H1 (cell line): ENCODE results near the gene ZNF112. TPM values are rescaled to one million over a fixed set of nuclear protein-coding genes. Genes with fewer than 3 reads are reported as not detected.

Experiments used
- CTCF ChIA-PET: fragments of 300-600 bp; sonication (Branson Sonifier 250); formaldehyde crosslinking; loops from one replicate; lab custom pipeline; 2021; ENCODE audit not compliant: partially characterized antibody; lab: Charles Lee
- POLR2A ChIA-PET: fragments of 300-600 bp; sonication (Branson Sonifier 250); formaldehyde crosslinking; loops from one replicate; lab custom pipeline; 2021; ENCODE audit warnings: inconsistent platforms; ENCODE audit not compliant: partially characterized antibody; lab: Charles Lee
- DNase-seq, 2 experiments: peaks; one replicate each; pipeline versions ENCODE4 v3.0.0 to v3.0.0-alpha.2; 2010 to 2022; ENCODE audit warnings: low spot score in 2 of 2, low read depth in 1 of 2, mixed read lengths in 1 of 2
- FAIRE-seq: peaks from 2 replicates; lab custom pipeline; 2011; peaks lifted over from hg19 to GRCh38; lab: Jason Lieb, UNC
- H2AFZ ChIP-seq: 2 replicates; pipeline ENCODE4 v1.8.1; 2012; ENCODE audit warnings: low read length, inconsistent platforms
- H2AK5ac ChIP-seq: 2 replicates; pipeline ENCODE4 v1.6.1; 2013; ENCODE audit warnings: low read depth, low read length
- H2BK120ac ChIP-seq: replicated peaks from 2 replicates; pipeline ENCODE3; 2013; ENCODE audit warnings: low read depth, low read length, inconsistent platforms
- H2BK12ac ChIP-seq: 2 replicates; pipeline ENCODE4 v1.6.1; 2013; ENCODE audit warnings: low read depth, low read length
- H2BK15ac ChIP-seq: 2 replicates; pipeline ENCODE4 v1.6.1; 2013; ENCODE audit warnings: low read length
- H2BK20ac ChIP-seq: 2 replicates; pipeline ENCODE4 v1.6.1; 2013; ENCODE audit warnings: low read length
- H2BK5ac ChIP-seq: 2 replicates; pipeline ENCODE4 v1.6.1; 2013; ENCODE audit warnings: low read depth, low read length
- H3K14ac ChIP-seq: 2 replicates; pipeline ENCODE4 v1.6.1; 2013; ENCODE audit warnings: inconsistent platforms; ENCODE audit not compliant: insufficient read length
- H3K18ac ChIP-seq: 2 replicates; pipeline ENCODE4 v1.6.1; 2013; ENCODE audit warnings: low read length; ENCODE audit errors: extremely low read depth
- H3K23ac ChIP-seq: 2 replicates; pipeline ENCODE4 v1.6.1; 2013; ENCODE audit warnings: inconsistent platforms; ENCODE audit not compliant: insufficient read length
- H3K23me2 ChIP-seq: 2 replicates; pipeline ENCODE4 v1.6.1; 2013; ENCODE audit warnings: low read depth, low read length
- H3K27ac ChIP-seq: 2 replicates; pipeline ENCODE4 v1.6.1; 2011; ENCODE audit warnings: low read depth, low read length, inconsistent platforms
- H3K27me3 ChIP-seq, 4 experiments: replicated peaks in 1 of 4; 1 replicate in 1 of 4; 2 replicates in 3 of 4; pipeline versions ENCODE4 v1.6.1 to v1.8.1; 2011 to 2013; ENCODE audit warnings: low read length in 3 of 4, mild to moderate bottlenecking in 3 of 4, inconsistent platforms in 2 of 4, mixed read lengths in 2 of 4, moderate library complexity in 1 of 4; ENCODE audit not compliant: control insufficient read depth in 3 of 4, insufficient read depth in 3 of 4; ENCODE audit errors: extremely low read depth in 1 of 4
- H3K36me3 ChIP-seq, 4 experiments: 2 replicates each; pipeline versions ENCODE4 v1.6.1 to v1.8.1; 2011 to 2013; ENCODE audit warnings: mild to moderate bottlenecking in 4 of 4, low read length in 3 of 4, moderate library complexity in 2 of 4, control low read depth in 1 of 4, inconsistent platforms in 1 of 4; ENCODE audit not compliant: insufficient read depth in 4 of 4, control insufficient read depth in 2 of 4
- H3K4ac ChIP-seq: replicated peaks from 2 replicates; pipeline ENCODE3; 2013; ENCODE audit warnings: low read length, low read depth, mixed read lengths, inconsistent platforms; ENCODE audit not compliant: insufficient read length
- H3K4me1 ChIP-seq, 4 experiments: replicated peaks in 1 of 4; 1 replicate in 1 of 4; 2 replicates in 3 of 4; pipeline versions ENCODE4 v1.6.1 to v1.8.1; 2011 to 2013; ENCODE audit warnings: low read length in 3 of 4, inconsistent platforms in 2 of 4, mixed read lengths in 1 of 4; ENCODE audit not compliant: insufficient read depth in 4 of 4, control insufficient read depth in 3 of 4
- H3K4me2 ChIP-seq, 2 experiments: 2 replicates each; pipeline versions ENCODE4 v1.6.1 to v1.8.1; 2011 to 2013; ENCODE audit warnings: low read depth in 2 of 2, low read length in 2 of 2, control low read depth in 1 of 2, inconsistent platforms in 1 of 2, mild to moderate bottlenecking in 1 of 2; ENCODE audit not compliant: insufficient read depth in 1 of 2
- H3K4me3 ChIP-seq, 4 experiments: fragments of 200-600, 300-600 bp in 1 of 4; sonication (generic), shearing (Covaris generic), sonication (Bioruptor Twin) in 1 of 4; 2 replicates each; pipeline versions ENCODE4 v1.5.1 to v1.8.1; 2011 to 2016; ENCODE audit warnings: low read length in 4 of 4, low read depth in 3 of 4, control low read depth in 2 of 4, inconsistent platforms in 2 of 4, mild to moderate bottlenecking in 2 of 4, mixed read lengths in 1 of 4, moderate library complexity in 1 of 4; ENCODE audit not compliant: insufficient read depth in 2 of 4; ENCODE audit errors: extremely low read depth in 1 of 4
- H3K56ac ChIP-seq: replicated peaks from 2 replicates; pipeline ENCODE3; 2013; ENCODE audit warnings: low read depth, mild to moderate bottlenecking, mixed read lengths, low read length, inconsistent platforms; ENCODE audit not compliant: insufficient read length
- H3K79me1 ChIP-seq: 2 replicates; pipeline ENCODE4 v1.6.1; 2013; ENCODE audit warnings: low read depth, low read length, control low read depth
- H3K79me2 ChIP-seq, 2 experiments: 2 replicates each; pipeline versions ENCODE4 v1.6.1 to v1.8.1; 2012 to 2013; ENCODE audit warnings: low read length in 2 of 2, mild to moderate bottlenecking in 2 of 2, inconsistent platforms in 1 of 2; ENCODE audit not compliant: insufficient read depth in 2 of 2, control insufficient read depth in 1 of 2
- H3K9ac ChIP-seq, 4 experiments: replicated peaks in 1 of 4; 1 replicate in 1 of 4; 2 replicates in 3 of 4; pipeline versions ENCODE4 v1.6.1 to v1.8.1; 2011 to 2013; ENCODE audit warnings: low read depth in 3 of 4, low read length in 3 of 4, control low read depth in 2 of 4, mild to moderate bottlenecking in 2 of 4, moderate library complexity in 2 of 4, inconsistent platforms in 1 of 4; ENCODE audit errors: extremely low read depth in 1 of 4
- H3K9me3 ChIP-seq, 2 experiments: 2 replicates each; pipeline versions ENCODE4 v1.6.1 to v1.8.1; 2012 to 2013; ENCODE audit warnings: mild to moderate bottlenecking in 2 of 2, moderate library complexity in 2 of 2, control low read depth in 1 of 2, inconsistent platforms in 1 of 2, low read depth in 1 of 2, low read length in 1 of 2, mixed read lengths in 1 of 2; ENCODE audit not compliant: insufficient read depth in 2 of 2
- H4K20me1 ChIP-seq, 2 experiments: replicated peaks in 1 of 2; 2 replicates each; pipeline versions ENCODE3 to v1.8.1; 2011 to 2013; ENCODE audit warnings: inconsistent platforms in 2 of 2, low read length in 2 of 2, mild to moderate bottlenecking in 1 of 2; ENCODE audit not compliant: insufficient read depth in 2 of 2, control insufficient read depth in 1 of 2
- H4K5ac ChIP-seq: 2 replicates; pipeline ENCODE4 v1.6.1; 2013; ENCODE audit warnings: low read length, low read depth, mixed read lengths, inconsistent platforms; ENCODE audit not compliant: insufficient read length
- H4K8ac ChIP-seq: 2 replicates; pipeline ENCODE4 v1.8.0; 2013; ENCODE audit warnings: mild to moderate bottlenecking, moderate library complexity, low read length, inconsistent platforms; ENCODE audit not compliant: insufficient read depth; ENCODE audit errors: extremely low read depth
- H4K91ac ChIP-seq: replicated peaks from 2 replicates; pipeline ENCODE3; 2013; ENCODE audit warnings: low read length, mixed read lengths, inconsistent platforms; ENCODE audit not compliant: insufficient read length
- WGBS, 2 experiments: shearing (Covaris generic) in 1 of 2; methylation state at CpG; one replicate each; pipeline versions ENCODE4 v1.1.6 to v1.1.7; 2013 to 2015; ENCODE audit warnings: low lambda C conversion rate in 2 of 2, mixed read lengths in 2 of 2, inconsistent platforms in 1 of 2, low coverage in 1 of 2, missing lambda C conversion rate in 1 of 2; ENCODE audit not compliant: insufficient replicate concordance in 2 of 2, insufficient coverage in 1 of 2, insufficient read length in 1 of 2; ENCODE audit errors: extremely low coverage in 1 of 2, missing lambda C conversion rate in 1 of 2; 5-methylcytosine and 5-hydroxymethylcytosine counted together
- polyA plus RNA-seq, 7 experiments: library from polyadenylated mRNA; depleted of rRNA in 3 of 7; stranded (reverse) in 5 of 7; unstranded in 2 of 7; fragments of >200 nt in 5 of 7; fragments of 200-250 nt in 2 of 7; gene quantifications; 1 replicate in 5 of 7; 2 replicates in 1 of 7; 4 replicates in 1 of 7; pipeline versions ENCODE4 v1.2.1 to v1.2.3, GENCODE V29; 2011 to 2013; ENCODE audit warnings: missing spikeins in 2 of 7, mixed read lengths in 2 of 7
- total RNA-seq: library from RNA; stranded (reverse); fragmentation: NEBNext Ultra II Directional; extraction: Animal tissue kit (Norgen Biotek cat#: 25700); gene quantifications from 2 replicates; pipeline ENCODE4 v1.2.1, GENCODE V29; 2021

ZNF112 gene
- total and polyA plus RNA-seq, 2 of the 8 experiments (the other 6 are each of a cell fraction or from before 2014, with no cell fraction given) = 0.70 to 2.8 TPM

GRCh38 chr19:44278181-44278690 is 78.2 kb downstream of the ZNF112 start:
- Histone ChIP-seq H3K27ac (no peak overlapping the region), H3K9ac (no peak overlapping the region), H3K36me3 (peaks cover 0 to 13% (median 6%) of the 10 kb centered on the region in 4 experiments; a peak in 4 of 8 replicates), H2AK5ac (no peak overlapping the region), H3K23ac (no peak overlapping the region), H3K14ac (no peak overlapping the region), H4K91ac (no peak overlapping the region), H4K5ac (no peak overlapping the region), H3K27me3 (no peaks in the 10 kb centered on the region), H3K4me1 (no peaks in the 10 kb centered on the region), H4K20me1 (no peaks in the 10 kb centered on the region), H3K18ac (no peak overlapping the region), H3K4me3 (no peak overlapping the region), H2AFZ (no peak overlapping the region), H2BK12ac (no peak overlapping the region), H3K23me2 (no peaks in the 10 kb centered on the region), H3K4ac (no peak overlapping the region), H3K79me1 (no peaks in the 10 kb centered on the region), H3K56ac (no peak overlapping the region), H2BK120ac (no peak overlapping the region), H4K8ac (no peak overlapping the region), H2BK20ac (no peak overlapping the region), H3K79me2 (no peaks in the 10 kb centered on the region), H2BK5ac (no peak overlapping the region), H3K4me2 (no peak overlapping the region), H2BK15ac (no peak overlapping the region), H3K9me3 (peaks cover 32 to 43% of the 10 kb centered on the region in 2 experiments)
- DNase-seq = no peak
- POLR2A ChIA-PET = no interaction called here
- no peak for FAIRE-seq
- WGBS, 2 experiments = 84% methylated on average over 4 of the region's 4 CpGs; no CpG with 5 or more reads in 1 of the 2 experiments
- CTCF ChIA-PET = no interaction called here
